Lower lobe of right lung (tissue), 2 donors: ENCODE data around the gene UVRAG. TPM values are rescaled to one million over a fixed set of nuclear protein-coding genes. Genes with fewer than 3 reads are reported as not detected.

Source experiments
- ATAC-seq, 2 donors: fragments of 200-7000 bp; cut with Tn5 transposase; one replicate each; pipeline ENCODE4 v1.9.1; 2020 to 2022; ENCODE audit warnings: mild to moderate bottlenecking in 2 of 2, moderate library complexity in 2 of 2
- DNase-seq: peaks from one replicate; pipeline ENCODE4 v3.0.0-alpha.2; 2020
- H3K27ac ChIP-seq: fragments of 200-600 bp; one replicate; pipeline ENCODE4 v1.8.0; 2022
- H3K27me3 ChIP-seq: fragments of 200-600 bp; one replicate; pipeline ENCODE4 v1.8.0; 2022; ENCODE audit warnings: low read depth
- H3K36me3 ChIP-seq: fragments of 200-600 bp; one replicate; pipeline ENCODE4 v1.8.0; 2022; ENCODE audit warnings: mild to moderate bottlenecking
- H3K4me1 ChIP-seq: fragments of 200-600 bp; one replicate; pipeline ENCODE4 v1.8.0; 2022
- H3K4me3 ChIP-seq: fragments of 200-600 bp; one replicate; pipeline ENCODE4 v1.8.0; 2022; ENCODE audit warnings: mild to moderate bottlenecking
- H3K9me3 ChIP-seq: fragments of 200-600 bp; one replicate; pipeline ENCODE4 v1.8.0; 2022
- intact Hi-C: fragments of 100-400 bp; cut with DNase I; formaldehyde crosslinking; loops from one replicate; pipeline ENCODE4 v1.11.0; 2022
- total RNA-seq: library from RNA; stranded (reverse); fragmentation: NEBNext Ultra II Directional; extraction: Animal tissue kit (Norgen Biotek cat#: 25700); gene quantifications from one replicate; pipeline ENCODE4 v1.2.1, GENCODE V29; 2021
- TF ChIP-seq, protein P1 (sequence below): fragments of 200-600 bp; IDR thresholded peaks from one replicate; pipeline ENCODE4 v1.8.0; 2022; ENCODE audit warnings: antibody characterized with exemption, mild to moderate bottlenecking
- donor health status: DM: no; HTN: yes; CAD: no; lungs with severe emphysema.

UVRAG gene
- total RNA-seq, 1 donor from 2014 or later: 36.0 TPM

GRCh38 chr11:76167590-76167989 lies 352.6 kb downstream of the UVRAG start:
- Histone ChIP-seq H3K27me3 (no peaks in the 10 kb centered on the region), H3K4me1 (no peaks in the 10 kb centered on the region), H3K27ac (no peak overlapping the region), H3K9me3 (no peaks in the 10 kb centered on the region), H3K36me3 (no peaks in the 10 kb centered on the region), H3K4me3 (no peak overlapping the region)
- no peak for DNase-seq
- TF ChIP-seq, protein P1, sequence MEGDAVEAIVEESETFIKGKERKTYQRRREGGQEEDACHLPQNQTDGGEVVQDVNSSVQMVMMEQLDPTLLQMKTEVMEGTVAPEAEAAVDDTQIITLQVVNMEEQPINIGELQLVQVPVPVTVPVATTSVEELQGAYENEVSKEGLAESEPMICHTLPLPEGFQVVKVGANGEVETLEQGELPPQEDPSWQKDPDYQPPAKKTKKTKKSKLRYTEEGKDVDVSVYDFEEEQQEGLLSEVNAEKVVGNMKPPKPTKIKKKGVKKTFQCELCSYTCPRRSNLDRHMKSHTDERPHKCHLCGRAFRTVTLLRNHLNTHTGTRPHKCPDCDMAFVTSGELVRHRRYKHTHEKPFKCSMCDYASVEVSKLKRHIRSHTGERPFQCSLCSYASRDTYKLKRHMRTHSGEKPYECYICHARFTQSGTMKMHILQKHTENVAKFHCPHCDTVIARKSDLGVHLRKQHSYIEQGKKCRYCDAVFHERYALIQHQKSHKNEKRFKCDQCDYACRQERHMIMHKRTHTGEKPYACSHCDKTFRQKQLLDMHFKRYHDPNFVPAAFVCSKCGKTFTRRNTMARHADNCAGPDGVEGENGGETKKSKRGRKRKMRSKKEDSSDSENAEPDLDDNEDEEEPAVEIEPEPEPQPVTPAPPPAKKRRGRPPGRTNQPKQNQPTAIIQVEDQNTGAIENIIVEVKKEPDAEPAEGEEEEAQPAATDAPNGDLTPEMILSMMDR: no peak
- ATAC-seq: no peak
- intact Hi-C loops: no loop called here

GRCh38 chr11:76169473-76169896 lies 354.5 kb downstream of the UVRAG start:
- TF ChIP-seq, protein P1: no peak
- H3K4me3 ChIP-seq: no peak overlapping the region
- H3K27me3 ChIP-seq: no peaks in the 10 kb centered on the region
- H3K9me3 ChIP-seq: no peaks in the 10 kb centered on the region
- DNase-seq (no peak), ATAC-seq (no peak)
- intact Hi-C loops: no loop called here
- H3K36me3 ChIP-seq: no peaks in the 10 kb centered on the region
- no peaks in the 10 kb centered on the region for H3K4me1 ChIP-seq
- no peak overlapping the region for H3K27ac ChIP-seq

GRCh38 chr11:76170468-76170867 lies 355.5 kb downstream of the UVRAG start:
- ATAC-seq (no peak), DNase-seq (no peak)
- Histone ChIP-seq H3K4me3 (no peak overlapping the region), H3K27me3 (no peaks in the 10 kb centered on the region), H3K36me3 (no peaks in the 10 kb centered on the region), H3K9me3 (no peaks in the 10 kb centered on the region), H3K4me1 (no peaks in the 10 kb centered on the region), H3K27ac (no peak overlapping the region)
- intact Hi-C loops: no loop called here
- TF ChIP-seq, protein P1: no peak

GRCh38 chr11:76172583-76172982 lies 357.6 kb downstream of the UVRAG start:
- H3K4me3 ChIP-seq: no peak overlapping the region
- ATAC-seq (no peak), DNase-seq (no peak)
- no peak overlapping the region for H3K27ac ChIP-seq
- H3K27me3 ChIP-seq: no peaks in the 10 kb centered on the region
- H3K36me3 ChIP-seq: no peaks in the 10 kb centered on the region
- TF ChIP-seq, protein P1: no peak
- no peaks in the 10 kb centered on the region for H3K4me1 ChIP-seq
- intact Hi-C loops: no loop called here
- H3K9me3 ChIP-seq: no peaks in the 10 kb centered on the region

- no peak overlapping the region for H3K27ac ChIP-seq
- TF ChIP-seq, protein P1: no peak
- ATAC-seq (no peak), DNase-seq (no peak)
- no peaks in the 10 kb centered on the region for H3K9me3 ChIP-seq
- H3K27me3 ChIP-seq: no peaks in the 10 kb centered on the region
- no peaks in the 10 kb centered on the region for H3K4me1 ChIP-seq
- no peaks in the 10 kb centered on the region for H3K36me3 ChIP-seq
- H3K4me3 ChIP-seq: no peak overlapping the region
- intact Hi-C loops: no loop called here
These were observed 358.7 kb downstream of the UVRAG start for GRCh38 chr11:76173663-76174062.

DNA sequence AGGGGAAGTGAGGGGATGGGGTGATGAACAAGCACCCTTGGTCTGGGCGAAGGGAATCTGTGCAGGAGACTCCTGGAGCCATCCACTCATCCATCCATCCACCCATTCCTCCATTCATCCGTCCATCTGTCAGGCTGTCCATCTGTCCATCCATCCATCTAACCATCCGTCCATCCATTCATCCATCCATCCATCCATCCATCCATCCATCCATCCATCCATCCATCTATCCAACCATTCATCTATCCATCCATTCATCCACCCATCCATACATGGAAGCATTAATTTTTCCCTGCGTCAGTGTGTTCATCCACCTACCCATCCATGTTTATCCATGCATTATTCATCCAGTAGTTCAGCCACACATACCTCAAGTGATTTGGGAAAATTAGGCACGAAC lies 359.3 kb downstream of the UVRAG start:
- DNase-seq (no peak), ATAC-seq (no peak)
- Histone ChIP-seq H3K4me1 (no peaks in the 10 kb centered on the region), H3K27me3 (no peaks in the 10 kb centered on the region), H3K36me3 (no peaks in the 10 kb centered on the region), H3K4me3 (no peak overlapping the region), H3K9me3 (no peaks in the 10 kb centered on the region), H3K27ac (no peak overlapping the region)
- intact Hi-C loops: no loop called here
- TF ChIP-seq, protein P1: no peak
